HG02973 (cell line): ENCODE data around the gene NELFE.
"Not testable (repeated sequence)": the region's sequence is repeated elsewhere in the genome, so short reads cannot be mapped to it uniquely, and the experiment has no call there.

Experiments used
- ATAC-seq: cut with Tn5 transposase; IDR thresholded peaks from one replicate; pipeline ENCODE4 v1.9.1; 2021; ENCODE audit warnings: moderate library complexity; ENCODE audit not compliant: unreplicated experiment

NELFE gene

GRCh38 chr6:31976065-31976464 lies 17.3 kb upstream of the NELFE start:
- not testable (repeated sequence) for ATAC-seq

- no peak for ATAC-seq
These were observed 14.1 kb upstream of the NELFE start for GRCh38 chr6:31972709-31973350.

GRCh38 chr6:31971993-31972708 lies 13.4 kb upstream of the NELFE start, which contains the start of gene DXO:
Gene DXO (minus strand): TSS chr6:31972138. CDS start chr6:31971675, 463 bp downstream.
- ATAC-seq: peak; percentile 71

GRCh38 chr6:31971279-31971992 lies 12.7 kb upstream of the NELFE start:
- ATAC-seq: no peak

GRCh38 chr6:31970604-31971271 lies 12.0 kb upstream of the NELFE start:
- no peak for ATAC-seq

GRCh38 chr6:31969712-31970603 lies 11.2 kb upstream of the NELFE start:
- no peak for ATAC-seq

- no peak for ATAC-seq
These were observed 10.3 kb upstream of the NELFE start for GRCh38 chr6:31968791-31969711.

GRCh38 chr6:31968326-31968725 lies 9.6 kb upstream of the NELFE start:
- no peak for ATAC-seq

- no peak for ATAC-seq
These were observed 9.2 kb upstream of the NELFE start for GRCh38 chr6:31967926-31968320.

GRCh38 chr6:31966997-31967925 lies 8.5 kb upstream of the NELFE start:
- ATAC-seq: no peak

- ATAC-seq: no peak
These were observed 7.7 kb upstream of the NELFE start for GRCh38 chr6:31966506-31966905.

- no peak for ATAC-seq
These were observed 6.9 kb upstream of the NELFE start for GRCh38 chr6:31965700-31966099.

- no peak for ATAC-seq
These were observed 5.2 kb upstream of the NELFE start for GRCh38 chr6:31963921-31964320.

- ATAC-seq: no peak
These were observed 2.8 kb upstream of the NELFE start for GRCh38 chr6:31961616-31962015.

GRCh38 chr6:31958412-31958740 lies 395 bp downstream of the NELFE start:
- ATAC-seq: no peak

- ATAC-seq: no peak
These were observed 2.0 kb downstream of the NELFE start for GRCh38 chr6:31956796-31957195.

- no peak for ATAC-seq
These were observed 4.3 kb downstream of the NELFE start for GRCh38 chr6:31954511-31954910.

- ATAC-seq: no peak
These were observed 5.9 kb downstream of the NELFE start for GRCh38 chr6:31952890-31953289.
